NCI-H1417 (cell line): Measurements from ENCODE around the gene ISCA2.
"Not testable (repeated sequence)": the region's sequence is repeated elsewhere in the genome, so short reads cannot be mapped to it uniquely, and the experiment has no call there.

Source experiments
- DNase-seq, 3 experiments: peaks; one replicate each; lab custom pipeline; 2025; lab: John Stamatoyannopoulos, UW

ISCA2 gene

GRCh38 chr14:74528406-74528805 lies 34.8 kb downstream of the ISCA2 start:
- no peak for DNase-seq

- DNase-seq: no peak
Observed at GRCh38 chr14:74528886-74529285, 35.3 kb downstream of the ISCA2 start.

GRCh38 chr14:74531006-74531405 lies 37.4 kb downstream of the ISCA2 start:
- no peak for DNase-seq

- peak in 1 of 3 experiments; percentile 34 for DNase-seq
Observed at GRCh38 chr14:74531467-74531866, 37.9 kb downstream of the ISCA2 start.

- no peak for DNase-seq
Observed at GRCh38 chr14:74532246-74532645, 38.7 kb downstream of the ISCA2 start.

GRCh38 chr14:74533576-74533975 lies 40.0 kb downstream of the ISCA2 start:
- no peak for DNase-seq

- no peak for DNase-seq
Observed at GRCh38 chr14:74535756-74536325, 42.3 kb downstream of the ISCA2 start.

- DNase-seq: not testable (repeated sequence)
Observed at GRCh38 chr14:74536336-74536735, 42.8 kb downstream of the ISCA2 start.

- DNase-seq: no peak
Observed at GRCh38 chr14:74538411-74539391, 45.1 kb downstream of the ISCA2 start.

- DNase-seq: no peak
Observed at GRCh38 chr14:74539503-74539902, 45.9 kb downstream of the ISCA2 start.

GRCh38 chr14:74541225-74541624 lies 47.7 kb downstream of the ISCA2 start:
- DNase-seq: no peak

GRCh38 chr14:74542056-74542685 lies 48.6 kb downstream of the ISCA2 start:
- DNase-seq: no peak

- DNase-seq: no peak
Observed at GRCh38 chr14:74543771-74544438, 50.3 kb downstream of the ISCA2 start.

- DNase-seq: no peak
Observed at GRCh38 chr14:74545386-74545785, 51.8 kb downstream of the ISCA2 start.

GRCh38 chr14:74546416-74546815 lies 52.9 kb downstream of the ISCA2 start:
- DNase-seq: no peak
